Left ventricle myocardium superior (tissue), 1 donor: ENCODE measurements around the gene FGF19. TPM values are rescaled to one million over a fixed set of nuclear protein-coding genes. Genes with fewer than 3 reads are reported as not detected.

Experiments used
- ATAC-seq: fragments of 200-7000 bp; cut with Tn5 transposase; one replicate; pipeline ENCODE4 v1.9.1; 2020; ENCODE audit warnings: mild to moderate bottlenecking, moderate library complexity
- DNase-seq: peaks from one replicate; pipeline ENCODE4 v3.0.0-alpha.2; 2020
- intact Hi-C: fragments of 100-400 bp; cut with micrococcal nuclease; formaldehyde crosslinking; loops from one replicate; pipeline ENCODE4 v1.11.0; 2022
- long read RNA-seq: library from polyadenylated mRNA; unstranded; transcript quantifications from one replicate; pipeline ENCODE4 v2.0.0, GENCODE V29; 2021
- total RNA-seq: library from RNA; stranded (reverse); fragmentation: NEBNext Ultra II Directional; extraction: Animal tissue kit (Norgen Biotek cat#: 25700); gene quantifications from one replicate; pipeline ENCODE4 v1.2.1, GENCODE V29; 2021
- donor health status: DM: no; HTN: yes; CAD: no; lungs with severe emphysema.

Gene FGF19, protein sequence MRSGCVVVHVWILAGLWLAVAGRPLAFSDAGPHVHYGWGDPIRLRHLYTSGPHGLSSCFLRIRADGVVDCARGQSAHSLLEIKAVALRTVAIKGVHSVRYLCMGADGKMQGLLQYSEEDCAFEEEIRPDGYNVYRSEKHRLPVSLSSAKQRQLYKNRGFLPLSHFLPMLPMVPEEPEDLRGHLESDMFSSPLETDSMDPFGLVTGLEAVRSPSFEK
- total RNA-seq: not detected
- long read RNA-seq: 0 reads

DNA sequence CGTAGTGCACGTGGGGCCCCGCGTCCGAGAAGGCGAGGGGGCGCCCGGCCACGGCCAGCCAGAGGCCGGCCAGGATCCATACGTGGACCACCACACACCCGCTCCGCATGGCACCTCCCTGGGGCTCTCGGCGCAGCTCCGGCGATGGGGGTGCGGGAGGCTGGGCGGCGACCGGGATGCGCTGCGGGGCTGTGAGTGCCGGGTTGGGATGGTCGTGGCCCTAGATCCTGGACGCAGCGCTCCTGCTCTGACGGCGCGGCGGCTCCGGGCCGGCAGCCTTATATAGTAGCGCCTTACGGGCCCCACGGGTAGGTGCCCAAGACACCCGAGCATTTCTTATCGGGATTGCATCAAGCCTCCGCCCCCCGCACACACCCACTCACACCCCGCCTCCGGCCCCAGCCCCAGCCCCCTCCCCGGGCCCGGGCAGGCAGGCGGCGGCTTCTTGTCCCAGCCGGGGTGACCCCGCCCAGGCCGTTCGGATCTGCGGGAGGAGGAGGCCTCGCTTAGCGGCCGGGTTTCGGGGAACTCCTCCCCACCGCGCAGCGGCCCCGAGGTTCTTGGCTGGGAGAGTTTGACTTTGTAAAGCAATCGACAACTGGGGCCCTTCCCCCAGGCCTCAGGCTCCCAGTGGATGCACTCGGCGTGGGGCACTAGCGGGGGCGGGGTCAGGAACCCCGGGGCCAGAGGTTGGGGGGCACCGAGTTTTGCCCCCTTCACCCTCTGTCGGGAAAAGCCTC is at the start of gene FGF19:
Gene FGF19, minus strand, starts transcription at position 255 of the 740 bp plus-strand sequence. Its CDS starts 146 bp downstream, at position 109.
- intact Hi-C loops: no loop called here
- ATAC-seq (no peak), DNase-seq (no peak)

DNA sequence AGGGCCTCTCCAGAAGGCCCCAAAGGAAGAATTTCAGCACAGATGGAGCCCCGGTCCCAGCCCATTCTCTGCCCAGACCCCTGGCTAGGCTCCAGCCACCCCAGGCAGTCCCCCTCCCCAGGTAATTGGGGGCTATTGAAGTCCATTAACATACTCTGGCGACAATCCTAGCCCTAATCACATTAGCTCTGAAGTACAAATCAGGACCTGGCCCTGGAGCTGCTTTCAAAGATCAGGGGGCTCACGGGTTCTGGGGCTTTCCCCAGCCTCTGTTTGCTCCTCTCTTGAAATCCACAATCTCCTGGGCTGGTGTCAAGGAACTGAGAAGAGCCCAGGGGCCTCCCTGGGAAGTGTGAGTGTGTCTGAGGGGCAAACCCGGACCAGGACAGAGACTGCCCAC is 49.1 kb upstream of the FGF19 start:
- intact Hi-C loops: no loop called here
- DNase-seq (no peak), ATAC-seq (no peak)

DNA sequence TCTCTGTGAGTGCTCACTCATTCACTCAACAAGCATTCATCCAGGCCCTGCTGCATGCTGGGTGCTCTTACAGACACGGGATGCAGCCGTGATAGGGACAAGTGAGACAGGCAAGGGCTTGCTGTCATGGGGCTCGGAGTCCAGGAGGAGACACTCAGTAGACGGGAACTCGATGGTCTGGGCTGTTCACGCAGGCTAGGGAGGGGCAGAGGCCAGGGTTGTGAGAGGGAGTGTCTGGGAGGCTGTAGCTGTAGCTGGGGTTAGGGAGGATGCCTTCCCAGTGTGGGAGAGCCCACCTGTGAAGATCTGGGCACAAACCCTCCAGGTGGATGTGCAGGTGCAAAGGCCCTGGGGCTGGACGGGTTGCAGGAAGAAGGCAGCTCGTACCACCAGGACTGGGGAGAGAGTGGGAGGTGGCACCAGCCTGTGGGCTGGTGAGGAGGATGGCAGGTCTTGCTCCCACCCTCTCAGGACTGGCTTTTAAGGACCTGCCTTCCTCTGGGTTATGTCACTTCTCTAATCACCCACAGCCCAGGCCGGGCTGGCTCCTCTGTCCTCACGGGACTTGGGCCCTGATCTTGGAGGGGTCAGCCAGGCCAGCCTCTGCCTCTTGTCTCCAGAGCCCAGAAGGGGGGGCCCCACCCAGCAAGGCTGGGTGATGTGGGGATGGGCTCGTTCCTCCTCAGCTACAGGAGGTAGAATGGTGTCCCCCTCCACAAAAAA is 47.2 kb upstream of the FGF19 start:
- no peak for ATAC-seq
- intact Hi-C loops: no loop called here
- no peak for DNase-seq

DNA sequence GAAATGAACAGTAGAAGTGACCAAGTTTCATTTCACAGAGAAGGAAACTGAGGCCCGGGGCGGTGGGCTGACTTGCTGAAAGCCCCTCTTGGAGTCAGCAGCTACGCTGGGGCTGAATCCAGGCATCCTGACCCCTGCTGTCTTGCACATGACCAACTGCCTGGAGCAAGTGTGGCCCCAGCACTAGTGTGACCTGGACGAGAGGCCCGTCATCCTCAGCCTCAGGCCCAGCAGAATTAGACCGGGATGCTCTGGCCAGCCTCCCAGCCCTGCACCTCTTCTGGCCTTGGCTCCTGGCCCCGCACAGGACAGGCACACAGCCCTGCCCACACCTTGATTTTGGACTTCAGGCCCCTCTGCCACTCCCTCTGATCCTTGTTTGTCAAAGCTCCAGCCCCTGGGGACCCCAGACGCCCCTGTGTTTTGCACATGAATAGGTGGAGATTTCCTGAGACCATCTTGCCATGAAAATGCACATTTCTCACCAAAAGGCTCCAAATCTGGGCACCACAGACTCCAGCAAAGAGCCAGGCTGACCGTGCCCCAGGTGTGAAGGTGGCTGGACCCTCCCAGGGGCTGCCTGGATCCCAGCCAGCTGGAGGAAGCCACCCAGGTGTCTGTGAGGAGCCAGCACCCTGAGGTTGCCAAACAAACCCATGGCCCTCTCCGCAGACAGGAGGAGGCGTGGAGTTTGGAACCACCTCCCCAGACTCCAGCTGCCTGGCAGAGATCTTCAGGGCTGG is 46.5 kb upstream of the FGF19 start:
- no peak for DNase-seq
- no peak for ATAC-seq
- intact Hi-C loops: no loop called here

DNA sequence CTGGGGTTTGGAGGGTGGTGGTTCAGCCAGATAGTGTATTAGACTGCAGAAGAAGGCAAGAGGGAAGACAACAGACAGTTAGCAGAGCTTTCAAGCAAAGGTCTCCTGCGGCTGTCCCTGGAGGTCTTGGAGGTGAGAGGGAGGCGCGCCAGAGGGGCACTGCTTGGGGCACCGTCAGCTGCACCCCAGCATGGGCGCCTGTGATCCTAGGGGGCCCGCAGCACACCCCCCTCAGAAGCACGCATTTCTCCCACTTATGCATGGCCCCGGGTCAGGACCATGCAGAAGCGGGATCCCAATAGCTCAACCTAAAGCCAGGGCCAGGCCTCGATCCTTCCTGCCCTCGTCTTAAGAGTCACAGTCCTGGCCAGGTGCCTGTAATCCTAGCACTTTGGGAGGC is 44.8 kb upstream of the FGF19 start:
- DNase-seq (no peak), ATAC-seq (no peak)
- intact Hi-C loops: no loop called here

DNA sequence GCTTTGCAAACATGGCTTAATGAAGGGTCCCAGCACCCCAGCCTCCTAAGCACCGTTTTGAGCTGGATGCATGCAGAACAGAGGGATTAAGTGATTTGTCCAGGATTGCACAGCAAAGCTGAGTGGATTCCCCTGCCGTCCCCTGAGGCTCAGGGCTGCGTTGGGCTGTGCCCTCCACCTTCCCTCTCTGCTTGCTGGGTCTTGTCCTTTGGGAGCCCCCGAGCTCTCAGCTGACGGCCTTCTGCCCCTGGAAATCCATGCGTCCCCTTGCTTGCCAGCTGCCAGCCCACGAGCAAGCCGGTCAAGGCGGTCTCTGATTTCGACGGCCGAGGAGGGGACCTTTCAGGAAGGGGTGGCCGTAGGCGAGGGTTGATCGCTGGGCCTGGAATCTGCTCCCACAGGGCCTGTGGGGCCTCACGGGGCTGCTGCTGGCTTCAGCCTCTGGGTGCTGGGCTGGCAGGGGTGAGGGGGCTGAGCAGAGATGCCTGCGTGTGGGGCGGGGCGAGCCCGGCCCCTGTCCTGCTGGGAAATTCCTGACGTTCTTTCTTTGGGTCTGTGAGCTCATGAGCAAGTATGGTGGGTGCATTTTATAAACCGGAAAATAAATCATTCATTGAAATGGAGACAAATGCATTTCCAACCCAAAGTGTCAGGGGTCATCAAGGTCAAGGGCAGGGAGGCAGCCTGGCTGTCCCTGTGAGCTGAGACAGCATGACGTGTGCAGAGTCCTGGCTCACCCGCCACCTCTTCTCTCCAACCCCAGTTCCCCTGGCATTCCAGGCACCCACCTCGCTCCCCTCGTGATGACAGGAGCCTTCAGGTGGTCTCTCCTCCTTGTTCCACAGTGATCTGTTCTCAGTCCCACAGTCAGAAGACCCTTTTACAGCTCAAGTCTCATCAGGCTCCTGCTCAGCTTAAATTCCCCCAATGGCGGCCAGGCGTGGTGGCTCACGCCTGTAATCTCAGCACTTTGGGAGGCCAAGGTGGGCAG is 43.2 kb upstream of the FGF19 start:
- ATAC-seq: no peak
- intact Hi-C loops: no loop called here
- no peak for DNase-seq

DNA sequence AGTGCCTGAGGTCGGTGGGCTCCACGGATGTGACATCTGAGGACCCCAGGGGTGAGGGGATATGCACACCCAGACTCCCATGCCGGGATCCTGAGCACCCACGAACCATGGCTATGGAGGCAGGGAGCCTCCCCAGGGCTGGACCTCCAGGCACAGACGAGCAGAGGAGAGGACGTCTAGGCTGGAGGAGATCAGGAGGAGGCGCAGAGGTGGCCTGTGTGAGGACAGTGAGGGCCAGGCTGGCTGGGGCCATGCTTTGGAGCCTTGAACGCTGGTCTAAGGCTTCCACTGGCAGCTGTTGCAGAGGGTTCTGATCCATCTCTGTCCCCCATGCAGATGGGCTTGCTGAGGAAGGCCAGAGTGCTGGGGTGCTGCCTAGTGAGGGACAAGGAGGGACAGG is 42.3 kb upstream of the FGF19 start:
- intact Hi-C loops: no loop called here
- no peak for ATAC-seq
- DNase-seq: no peak

DNA sequence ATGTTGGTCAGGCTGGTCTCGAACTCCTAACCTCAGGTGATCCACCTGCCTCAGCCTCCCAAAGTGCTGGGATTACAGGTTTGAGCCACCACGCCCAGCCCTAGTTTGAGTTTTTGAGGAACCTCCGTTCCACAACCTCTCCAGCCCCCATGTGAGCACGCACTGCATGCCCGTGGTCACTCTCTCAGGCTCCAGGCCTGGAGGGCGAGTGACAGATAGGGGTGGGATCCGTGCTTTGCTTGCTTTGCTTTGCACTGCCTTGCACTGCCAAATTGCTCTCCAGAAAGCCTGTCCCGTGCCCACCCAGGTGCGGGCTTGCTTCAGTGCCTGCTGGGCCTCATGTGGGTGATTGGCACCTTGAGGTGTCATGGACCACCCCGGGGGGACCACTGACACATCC is 41.4 kb upstream of the FGF19 start:
- intact Hi-C loops: no loop called here
- ATAC-seq: no peak
- no peak for DNase-seq

DNA sequence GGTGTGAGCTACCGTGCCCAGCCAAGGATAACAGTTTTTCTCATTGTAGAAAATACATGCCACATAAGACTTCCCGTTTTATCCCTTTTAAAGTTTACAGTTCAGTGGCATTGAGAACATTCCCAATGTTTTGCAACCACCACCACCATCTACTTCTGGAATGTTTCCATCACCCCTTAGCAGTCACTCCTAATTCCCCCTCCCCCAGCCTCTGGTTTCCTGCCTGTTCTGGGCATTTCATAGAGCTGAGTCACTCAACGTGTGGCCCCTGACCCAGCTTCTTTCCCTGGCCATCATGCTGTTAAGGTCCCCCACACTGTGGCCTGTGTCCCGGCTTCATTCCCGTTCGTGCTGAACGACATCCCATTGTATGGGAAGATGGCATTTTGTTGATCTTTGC is 40.6 kb upstream of the FGF19 start:
- DNase-seq (no peak), ATAC-seq (no peak)
- intact Hi-C loops: no loop called here

DNA sequence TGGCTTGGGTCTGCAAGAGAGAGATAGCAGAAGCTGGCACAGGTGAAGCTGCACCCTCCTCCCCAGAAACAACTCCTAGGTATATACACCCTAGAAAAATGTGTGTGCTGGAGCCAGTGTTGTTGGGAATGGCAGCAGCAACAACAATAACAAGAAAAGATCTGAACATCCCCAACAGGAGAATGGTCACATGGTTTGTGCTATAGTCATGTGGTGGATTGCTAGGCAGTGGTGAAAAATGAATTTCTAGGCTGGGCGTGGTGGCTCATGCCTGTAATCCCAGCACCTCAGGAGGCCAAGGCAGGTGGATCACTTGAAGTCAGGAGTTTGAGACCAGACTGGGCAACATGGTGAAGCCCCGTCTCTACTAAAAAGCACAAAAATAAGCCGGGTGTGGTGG is 31.0 kb upstream of the FGF19 start:
- no peak for ATAC-seq
- no peak for DNase-seq
- intact Hi-C loops: no loop called here

DNA sequence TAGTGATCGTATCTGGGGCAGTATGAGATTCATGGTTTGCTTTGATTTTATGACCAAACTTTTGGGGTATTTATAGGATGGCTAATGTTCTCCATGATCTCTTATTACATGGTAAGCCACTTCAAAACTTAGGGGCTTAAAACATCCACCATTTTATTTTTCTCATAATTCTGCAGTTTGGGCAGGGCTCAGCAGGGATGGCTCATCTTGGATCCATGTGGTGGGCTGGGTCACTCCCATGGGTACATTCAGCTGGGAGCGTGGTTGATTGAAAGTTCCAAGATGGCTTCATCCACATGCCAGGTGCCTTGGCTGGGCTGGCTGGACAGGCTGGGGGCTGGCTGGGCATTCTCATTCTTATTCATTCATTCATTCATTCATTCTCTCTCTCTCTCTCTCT is 30.5 kb upstream of the FGF19 start:
- DNase-seq: no peak
- intact Hi-C loops: no loop called here
- no peak for ATAC-seq

DNA sequence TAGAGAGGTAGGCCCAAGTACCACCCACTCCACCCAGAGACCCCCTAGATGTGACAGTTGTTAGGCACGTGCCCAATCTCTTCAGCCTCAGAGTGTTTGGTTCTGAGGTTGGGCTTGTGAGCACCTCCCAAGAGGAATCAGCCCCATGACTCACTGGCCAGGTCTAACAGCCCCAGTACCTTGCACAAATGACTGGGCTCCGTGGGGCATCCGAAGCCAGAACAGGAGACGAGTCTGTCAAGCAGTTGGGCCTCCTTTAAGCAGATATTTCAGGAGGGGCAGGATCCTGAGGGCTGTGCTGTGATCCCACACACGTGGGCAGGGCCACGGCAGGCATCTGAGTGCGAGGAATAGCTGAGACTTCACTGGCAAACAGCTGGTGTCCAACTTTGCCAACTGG is 29.1 kb upstream of the FGF19 start:
- intact Hi-C loops: no loop called here
- ATAC-seq (no peak), DNase-seq (no peak)

DNA sequence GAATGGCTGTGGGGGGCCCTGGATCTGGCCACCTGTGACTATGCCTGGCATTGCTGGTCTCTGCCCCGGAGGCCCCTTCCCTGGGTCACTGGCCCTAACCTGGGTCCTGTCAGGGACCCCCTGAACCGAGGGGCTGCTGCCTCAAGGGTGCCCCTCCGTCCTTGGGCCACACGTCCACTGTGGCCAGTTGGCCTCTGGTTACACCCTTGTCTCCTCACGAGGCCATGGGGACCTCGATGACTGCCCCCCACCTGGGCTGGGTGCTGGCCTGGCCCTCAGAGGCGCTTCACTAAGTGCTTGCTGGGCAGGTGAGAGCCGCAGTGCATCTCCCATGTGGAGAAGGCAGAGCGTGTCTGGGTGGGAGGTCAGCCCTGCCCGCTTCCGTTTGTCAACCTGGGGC is 27.3 kb upstream of the FGF19 start:
- intact Hi-C loops: no loop called here
- no peak for ATAC-seq
- no peak for DNase-seq

DNA sequence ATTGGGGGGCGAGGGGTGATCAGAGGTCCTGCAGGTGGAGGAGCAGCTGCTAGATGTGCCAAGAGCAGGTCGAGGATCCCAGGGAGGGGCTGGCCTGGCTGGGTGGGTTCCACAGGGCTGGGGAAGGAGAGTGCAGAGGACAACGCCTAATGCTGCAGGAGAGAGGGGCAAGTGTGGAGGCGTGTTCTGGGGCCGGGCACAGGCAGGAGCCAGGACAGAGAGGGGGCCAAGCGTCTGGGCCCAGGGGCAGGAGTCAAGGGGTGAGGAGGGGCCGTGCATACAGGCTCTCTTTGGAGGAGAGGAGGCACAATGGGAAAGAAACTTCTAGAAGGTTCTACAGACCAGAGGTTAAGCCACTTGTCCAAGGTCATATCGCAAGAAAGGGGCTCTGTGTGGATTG is 26.7 kb upstream of the FGF19 start:
- no peak for ATAC-seq
- DNase-seq: no peak
- intact Hi-C loops: no loop called here

DNA sequence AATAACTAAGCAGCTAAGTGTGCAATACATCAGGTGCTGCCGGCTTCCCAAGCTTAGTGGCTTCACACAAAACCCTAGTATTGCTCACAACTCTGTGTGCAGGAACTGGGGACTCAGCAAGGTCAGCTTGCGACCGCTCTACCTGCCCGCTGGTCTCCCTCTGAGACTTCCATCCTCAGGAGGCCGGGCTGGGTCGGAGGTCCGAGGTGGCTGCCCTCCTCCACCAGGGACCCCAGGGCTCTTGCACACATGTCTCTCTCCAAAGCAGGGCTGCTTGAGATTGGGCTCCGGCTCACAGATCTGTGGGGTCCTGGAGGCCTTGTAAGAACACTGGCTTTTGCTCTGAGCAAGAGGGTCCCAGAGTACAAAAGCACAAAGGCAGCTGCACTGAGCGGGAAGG is 25.4 kb upstream of the FGF19 start:
- intact Hi-C loops: no loop called here
- ATAC-seq: no peak

DNA sequence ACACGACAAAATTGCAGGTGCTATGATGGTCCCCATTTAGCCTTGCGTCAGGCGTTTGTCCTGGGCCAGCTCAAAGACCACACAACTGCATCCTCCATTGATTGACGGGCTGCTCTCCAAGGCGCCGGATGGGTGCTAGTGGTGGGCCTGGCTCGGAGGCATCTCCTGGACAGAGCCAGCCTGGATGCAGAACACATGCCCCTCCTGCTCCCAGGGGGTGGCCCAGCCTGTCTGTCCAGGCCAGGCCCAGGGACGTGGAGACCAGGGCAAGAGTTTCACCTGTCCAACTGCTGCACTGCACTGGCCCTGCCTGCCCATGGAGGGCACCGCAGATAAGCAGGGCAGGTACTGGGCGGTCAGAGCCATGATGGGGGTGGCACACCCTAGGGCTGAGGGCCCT is 23.4 kb upstream of the FGF19 start:
- ATAC-seq: no peak
- intact Hi-C loops: no loop called here
- DNase-seq: no peak

More for the DNA sequence above, 25.4 kb upstream of the FGF19 start:
- no peak for DNase-seq

DNA sequence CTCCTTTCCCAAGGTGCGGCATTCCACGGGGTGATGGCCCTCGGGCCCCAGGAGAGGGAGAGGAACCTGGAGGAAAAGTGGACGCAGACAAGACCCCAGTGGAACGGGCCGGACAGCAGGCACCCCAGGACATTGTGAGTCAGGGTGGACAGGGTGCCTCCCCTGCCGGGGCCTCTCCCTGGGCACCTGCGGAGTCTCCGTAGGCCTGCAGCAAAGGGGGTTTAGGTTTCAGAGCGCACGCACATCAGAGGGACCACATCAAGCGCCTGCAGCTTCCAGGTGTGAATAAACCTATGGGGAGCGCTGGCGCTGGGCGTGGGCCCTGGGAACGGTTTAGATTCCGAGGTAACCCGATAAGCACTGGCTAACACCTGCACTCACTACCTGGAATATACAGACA is 22.7 kb upstream of the FGF19 start:
- ATAC-seq: no peak
- intact Hi-C loops: no loop called here
- DNase-seq: no peak

DNA sequence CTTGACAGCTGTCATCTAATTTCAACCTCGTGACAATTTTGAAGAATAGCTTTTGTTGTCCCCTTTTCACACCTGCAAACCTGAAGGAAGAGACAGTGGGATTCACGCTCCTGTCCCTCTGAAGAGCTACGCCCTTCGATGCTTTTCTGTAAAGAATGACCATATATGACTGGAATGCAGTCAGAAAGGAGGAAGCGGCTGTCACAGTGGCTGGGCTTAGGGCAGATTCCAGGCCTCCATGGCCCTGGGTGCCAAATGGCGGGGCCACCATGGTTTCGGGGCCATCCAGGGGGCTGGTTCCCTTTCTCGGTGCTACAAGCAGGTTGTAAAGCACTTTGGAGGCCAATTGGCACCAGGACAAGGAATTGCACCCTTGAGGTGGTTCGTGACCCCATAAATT is 22.2 kb upstream of the FGF19 start:
- no peak for ATAC-seq

DNA sequence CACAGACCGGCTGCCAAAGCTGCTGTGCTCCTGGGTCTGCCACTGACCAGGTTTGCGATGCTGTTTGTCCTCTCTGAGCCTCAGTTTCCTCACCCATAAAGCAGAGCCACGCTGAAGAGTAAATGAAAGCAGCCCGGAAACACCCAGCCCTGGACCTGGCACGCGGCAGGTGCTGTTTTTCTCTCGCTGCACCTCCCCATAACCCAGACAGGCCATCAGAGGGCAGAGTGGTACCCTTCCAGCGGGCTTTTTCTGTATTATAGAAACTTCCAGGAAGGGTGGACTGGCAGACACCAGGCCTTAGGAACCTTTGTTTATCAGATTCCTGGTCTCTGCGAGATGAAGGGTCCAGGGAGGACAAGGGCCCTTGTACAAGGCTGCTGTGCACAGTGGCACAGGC is 17.9 kb upstream of the FGF19 start:
- ATAC-seq (no peak), DNase-seq (no peak)
- intact Hi-C loops: no loop called here

More for the DNA sequence above, 22.2 kb upstream of the FGF19 start:
- DNase-seq: no peak
- intact Hi-C loops: no loop called here
